Endothelial cell of umbilical vein (primary cell): Measurements from ENCODE around the gene RPL23.

ENCODE experiments used
- EZH2 ChIP-seq: IDR thresholded peaks from 2 replicates; pipeline ENCODE4 v1.6.1; 2012; ENCODE audit warnings: borderline replicate concordance, low read depth, mild to moderate bottlenecking, moderate library complexity, low read length, inconsistent platforms; ENCODE audit not compliant: severe bottlenecking
- MAX ChIP-seq: IDR thresholded peaks from 2 replicates; pipeline ENCODE4 v1.6.1; 2011; ENCODE audit not compliant: insufficient read depth, insufficient read length
- POLR2A ChIP-seq: IDR thresholded peaks from 2 replicates; pipeline ENCODE4 v1.6.1; 2012; ENCODE audit warnings: low read depth, mild to moderate bottlenecking, control low read depth, low read length
- TF ChIP-seq, protein P1 (sequence below), 2 donors: IDR thresholded peaks; 1 replicate in 1 of 2; 2 replicates in 1 of 2; pipeline ENCODE4 v1.5.1; 2011; ENCODE audit warnings: low read length in 2 of 2, mild to moderate bottlenecking in 2 of 2, moderate library complexity in 2 of 2, control low read depth in 1 of 2, inconsistent platforms in 1 of 2, low read depth in 1 of 2; ENCODE audit not compliant: insufficient read depth in 1 of 2; ENCODE audit errors: extremely low read depth in 1 of 2

DNA sequence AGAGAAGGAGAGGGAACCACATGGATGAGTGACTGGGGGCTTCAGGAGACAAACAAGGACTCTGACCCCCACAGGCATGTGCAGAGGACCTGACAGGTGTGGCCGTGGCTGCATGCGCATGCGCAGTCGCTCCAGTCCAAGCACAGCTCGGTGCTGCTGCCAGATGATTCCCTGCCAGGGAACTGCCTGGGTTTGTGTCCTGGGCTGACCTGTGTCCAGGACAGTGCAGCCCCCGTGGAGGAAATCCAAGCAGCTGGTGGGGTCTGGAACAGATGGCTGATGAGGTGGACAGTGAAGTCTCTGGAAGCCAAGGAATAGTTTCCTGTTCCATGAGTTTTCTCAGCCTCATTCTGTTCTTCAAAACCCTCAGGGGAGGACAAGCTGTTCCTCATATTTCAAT lies 43.7 kb upstream of the RPL23 start:
- TF ChIP-seq MAX (no peak), EZH2 (no peak), POLR2A (no peak)
- TF ChIP-seq, protein P1, sequence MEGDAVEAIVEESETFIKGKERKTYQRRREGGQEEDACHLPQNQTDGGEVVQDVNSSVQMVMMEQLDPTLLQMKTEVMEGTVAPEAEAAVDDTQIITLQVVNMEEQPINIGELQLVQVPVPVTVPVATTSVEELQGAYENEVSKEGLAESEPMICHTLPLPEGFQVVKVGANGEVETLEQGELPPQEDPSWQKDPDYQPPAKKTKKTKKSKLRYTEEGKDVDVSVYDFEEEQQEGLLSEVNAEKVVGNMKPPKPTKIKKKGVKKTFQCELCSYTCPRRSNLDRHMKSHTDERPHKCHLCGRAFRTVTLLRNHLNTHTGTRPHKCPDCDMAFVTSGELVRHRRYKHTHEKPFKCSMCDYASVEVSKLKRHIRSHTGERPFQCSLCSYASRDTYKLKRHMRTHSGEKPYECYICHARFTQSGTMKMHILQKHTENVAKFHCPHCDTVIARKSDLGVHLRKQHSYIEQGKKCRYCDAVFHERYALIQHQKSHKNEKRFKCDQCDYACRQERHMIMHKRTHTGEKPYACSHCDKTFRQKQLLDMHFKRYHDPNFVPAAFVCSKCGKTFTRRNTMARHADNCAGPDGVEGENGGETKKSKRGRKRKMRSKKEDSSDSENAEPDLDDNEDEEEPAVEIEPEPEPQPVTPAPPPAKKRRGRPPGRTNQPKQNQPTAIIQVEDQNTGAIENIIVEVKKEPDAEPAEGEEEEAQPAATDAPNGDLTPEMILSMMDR (IDR thresholded peaks at IDR 0.05; ENCODE audit: extremely low read depth in 1 of 2, insufficient read depth in 1 of 2, low read depth in 1 of 2, low read length in 2 of 2): no peak
